ENCODE data around the gene ISL1.

DNA sequence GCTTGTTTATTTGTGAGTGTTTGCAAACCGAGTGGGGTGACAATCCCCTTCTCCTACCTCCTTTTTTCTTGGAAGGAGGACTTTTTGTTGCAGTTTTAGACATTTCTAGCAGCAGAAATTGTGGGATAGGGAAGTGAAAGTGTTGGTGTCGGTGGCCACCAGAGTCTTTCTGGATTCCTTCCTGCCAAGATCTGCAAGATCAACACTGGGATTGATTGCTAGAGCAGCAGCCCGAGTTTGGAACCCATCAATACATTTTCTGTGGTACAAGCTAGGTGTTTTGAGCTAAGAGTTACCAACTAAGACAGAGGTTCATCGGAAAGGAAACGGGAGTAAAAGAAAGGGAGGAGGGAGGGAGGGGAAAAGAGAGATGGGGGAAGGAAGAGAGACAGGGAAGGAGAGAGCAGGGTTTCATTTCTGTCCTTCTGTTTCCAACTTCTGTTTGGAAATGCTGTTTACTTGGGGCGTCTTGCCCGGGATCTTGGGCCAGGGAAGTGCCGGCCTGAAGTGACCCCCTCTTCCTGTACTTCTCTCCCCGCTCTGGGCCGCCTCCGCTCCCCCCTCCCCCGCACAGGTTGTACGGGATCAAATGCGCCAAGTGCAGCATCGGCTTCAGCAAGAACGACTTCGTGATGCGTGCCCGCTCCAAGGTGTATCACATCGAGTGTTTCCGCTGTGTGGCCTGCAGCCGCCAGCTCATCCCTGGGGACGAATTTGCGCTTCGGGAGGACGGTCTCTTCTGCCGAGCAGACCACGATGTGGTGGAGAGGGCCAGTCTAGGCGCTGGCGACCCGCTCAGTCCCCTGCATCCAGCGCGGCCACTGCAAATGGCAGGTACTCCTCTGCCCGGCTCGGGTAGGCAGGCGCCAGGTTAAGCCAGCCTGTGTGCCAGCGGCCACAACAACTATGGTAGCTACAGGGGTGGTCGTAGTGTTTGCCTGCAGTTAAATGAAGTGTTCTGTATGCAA is 4.0 kb downstream of the ISL1 start:
- TF ChIP-seq CTCF (IDR thresholded peaks at IDR 0.05; ENCODE audit: low read depth, low read length, missing input control) (no peak), REST (IDR thresholded peaks at IDR 0.05) (no peak)
